Activated T-cell treated with anti-CD3 and anti-CD28 coated beads, Interleukin-2, amount 50 U/mL, for 24 hours (primary cell): ENCODE results near the gene CLEC20A.

Experiments
- DNase-seq: peaks from one replicate; pipeline ENCODE4 v3.0.0-alpha.2; 2020
- H3K27ac Mint-ChIP-seq: 2 replicates; pipeline ENCODE4 v1.8.0; 2020; ENCODE audit warnings: mild to moderate bottlenecking, mixed read lengths
- H3K27me3 Mint-ChIP-seq: 2 replicates; pipeline ENCODE4 v1.8.0; 2020; ENCODE audit warnings: mixed read lengths
- H3K36me3 Mint-ChIP-seq: 2 replicates; pipeline ENCODE4 v1.8.0; 2020; ENCODE audit warnings: low read depth, mixed read lengths
- H3K4me1 Mint-ChIP-seq: 2 replicates; pipeline ENCODE4 v1.8.0; 2020; ENCODE audit warnings: low read depth, mixed read lengths
- H3K4me3 Mint-ChIP-seq: 2 replicates; pipeline ENCODE4 v1.8.0; 2020; ENCODE audit warnings: mild to moderate bottlenecking, moderate library complexity, mixed read lengths
- H3K9me3 Mint-ChIP-seq: 2 replicates; pipeline ENCODE4 v1.8.0; 2020; ENCODE audit warnings: mixed read lengths

CLEC20A gene

GRCh38 chr1:178456472-178456871, 40.3 kb downstream of the CLEC20A start:
- Mint-ChIP-seq H3K9me3 (no peaks in the 10 kb centered on the region), H3K4me3 (no peak overlapping the region), H3K27ac (no peak overlapping the region), H3K4me1 (no peaks in the 10 kb centered on the region), H3K36me3 (no peaks in the 10 kb centered on the region), H3K27me3 (no peaks in the 10 kb centered on the region)
- no peak for DNase-seq

- Mint-ChIP-seq H3K9me3 (no peaks in the 10 kb centered on the region), H3K27me3 (no peaks in the 10 kb centered on the region), H3K27ac (no peak overlapping the region), H3K4me1 (no peaks in the 10 kb centered on the region), H3K36me3 (no peaks in the 10 kb centered on the region), H3K4me3 (no peak overlapping the region)
- no peak for DNase-seq
Measured at GRCh38 chr1:178452013-178452412, 44.8 kb downstream of the CLEC20A start.

DNA sequence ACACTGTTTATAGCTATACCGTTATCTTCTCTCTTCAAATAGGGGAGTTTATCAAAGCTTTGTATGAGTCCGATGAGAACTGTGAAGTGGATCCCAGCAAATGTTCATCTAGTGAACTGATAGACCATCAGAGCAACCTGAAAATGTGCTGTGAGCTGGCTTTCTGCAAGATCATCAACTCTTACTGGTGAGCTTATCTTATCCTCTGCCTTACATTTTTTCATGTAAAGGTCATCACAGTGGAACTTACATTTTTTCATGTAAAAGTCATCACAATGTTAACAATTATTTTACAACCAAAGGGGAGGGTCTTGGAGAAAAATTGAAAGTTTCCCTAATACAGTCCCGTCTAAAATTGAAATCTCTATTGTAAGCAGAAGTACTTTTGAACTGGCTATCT, 45.2 kb downstream of the CLEC20A start:
- H3K27me3 Mint-ChIP-seq = no peaks in the 10 kb centered on the region
- DNase-seq = no peak
- H3K4me3 Mint-ChIP-seq = no peak overlapping the region
- H3K9me3 Mint-ChIP-seq = no peaks in the 10 kb centered on the region
- no peaks in the 10 kb centered on the region for H3K36me3 Mint-ChIP-seq
- no peaks in the 10 kb centered on the region for H3K4me1 Mint-ChIP-seq
- no peak overlapping the region for H3K27ac Mint-ChIP-seq

DNA sequence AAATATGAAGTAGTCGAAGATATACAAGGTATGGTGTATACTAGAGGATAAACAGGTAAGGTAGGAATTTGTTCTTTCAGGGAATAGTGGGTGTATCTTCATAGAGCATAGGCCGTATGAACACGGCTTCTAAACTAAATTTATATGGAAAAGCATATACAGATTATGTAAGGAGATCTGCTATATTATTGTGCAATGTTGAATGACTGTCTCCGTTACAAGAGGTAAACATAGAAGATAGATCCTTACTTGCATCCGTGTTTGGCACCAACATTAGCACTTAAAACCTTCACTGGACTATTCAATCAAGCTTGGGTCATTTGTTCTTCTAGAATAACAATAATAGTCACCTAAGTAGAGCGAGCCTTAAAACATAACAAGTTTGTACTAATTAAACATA, 45.9 kb downstream of the CLEC20A start:
- Mint-ChIP-seq H3K4me3 (no peak overlapping the region), H3K36me3 (no peaks in the 10 kb centered on the region), H3K4me1 (no peaks in the 10 kb centered on the region), H3K9me3 (no peaks in the 10 kb centered on the region), H3K27ac (no peak overlapping the region), H3K27me3 (no peaks in the 10 kb centered on the region)
- no peak for DNase-seq

DNA sequence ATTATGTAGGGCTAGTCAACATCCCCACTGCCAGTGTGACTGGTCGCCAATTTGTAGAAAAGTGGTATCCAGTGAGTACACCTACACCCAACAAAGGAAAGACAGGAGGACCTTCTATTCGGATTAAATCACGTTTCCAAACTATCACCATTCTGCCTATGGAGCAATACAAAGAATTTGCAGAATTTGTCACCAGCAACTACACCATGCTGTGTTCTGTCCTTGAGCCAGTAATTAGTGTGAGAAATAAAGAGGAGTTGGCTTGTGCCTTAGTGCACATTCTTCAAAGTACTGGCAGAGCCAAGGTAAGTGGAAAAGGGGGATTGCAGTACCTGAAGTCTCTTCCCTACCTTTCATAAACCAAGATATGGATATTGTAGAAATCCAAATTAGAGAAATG, 53.8 kb downstream of the CLEC20A start:
- Mint-ChIP-seq H3K4me3 (no peak overlapping the region), H3K27me3 (peaks cover 7% of the 10 kb centered on the region), H3K27ac (no peak overlapping the region), H3K4me1 (no peaks in the 10 kb centered on the region), H3K9me3 (no peaks in the 10 kb centered on the region), H3K36me3 (no peaks in the 10 kb centered on the region)
- no peak for DNase-seq

- Mint-ChIP-seq H3K27me3 (peaks cover 7% of the 10 kb centered on the region), H3K4me1 (no peaks in the 10 kb centered on the region), H3K27ac (no peak overlapping the region), H3K4me3 (no peak overlapping the region), H3K36me3 (no peaks in the 10 kb centered on the region), H3K9me3 (no peaks in the 10 kb centered on the region)
- DNase-seq = no peak
Measured at GRCh38 chr1:178438432-178438831, 58.3 kb downstream of the CLEC20A start.

GRCh38 chr1:178436899-178437298, 59.9 kb downstream of the CLEC20A start:
- H3K36me3 Mint-ChIP-seq = no peaks in the 10 kb centered on the region
- no peak overlapping the region for H3K4me3 Mint-ChIP-seq
- no peaks in the 10 kb centered on the region for H3K9me3 Mint-ChIP-seq
- H3K27me3 Mint-ChIP-seq = no peaks in the 10 kb centered on the region
- H3K27ac Mint-ChIP-seq = no peak overlapping the region
- H3K4me1 Mint-ChIP-seq = no peaks in the 10 kb centered on the region
- DNase-seq = no peak

GRCh38 chr1:178434899-178435435, 61.8 kb downstream of the CLEC20A start:
- DNase-seq = no peak

DNA sequence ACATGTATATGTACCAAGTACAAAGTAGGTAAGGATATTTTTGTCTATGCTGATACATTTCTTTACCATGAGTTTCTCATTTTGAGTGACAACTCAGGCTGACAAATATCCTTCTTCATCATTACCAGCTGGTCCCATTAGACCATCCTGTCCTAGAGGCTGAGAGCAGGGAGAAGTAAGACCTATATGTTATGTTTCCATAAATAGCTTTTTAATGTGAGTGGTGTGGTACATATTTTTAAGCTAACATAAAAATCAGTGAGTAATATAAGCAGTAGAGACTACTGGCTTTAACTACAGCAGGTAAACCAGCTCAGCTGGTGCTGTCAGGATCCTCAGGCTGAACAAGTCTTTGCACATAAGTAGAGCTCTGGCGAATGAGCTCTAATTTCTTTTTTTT, 62.4 kb downstream of the CLEC20A start:
- Mint-ChIP-seq H3K27me3 (peaks cover 1% of the 10 kb centered on the region), H3K9me3 (no peaks in the 10 kb centered on the region), H3K4me3 (no peak overlapping the region), H3K27ac (no peak overlapping the region), H3K4me1 (no peaks in the 10 kb centered on the region), H3K36me3 (no peaks in the 10 kb centered on the region)
- DNase-seq = no peak

More at GRCh38 chr1:178434899-178435435, 61.8 kb downstream of the CLEC20A start:
- H3K36me3 Mint-ChIP-seq = no peaks in the 10 kb centered on the region
- no peaks in the 10 kb centered on the region for H3K4me1 Mint-ChIP-seq
- H3K27me3 Mint-ChIP-seq = no peaks in the 10 kb centered on the region
- no peak overlapping the region for H3K4me3 Mint-ChIP-seq
- no peak overlapping the region for H3K27ac Mint-ChIP-seq
- H3K9me3 Mint-ChIP-seq = no peaks in the 10 kb centered on the region
